ENCODE results near the gene EPB42. TPM values are rescaled to one million over a fixed set of nuclear protein-coding genes. Genes with fewer than 3 reads are reported as not detected.

Gene EPB42
- total RNA-seq, 1 experiment from 2014 or later = not detected

DNA sequence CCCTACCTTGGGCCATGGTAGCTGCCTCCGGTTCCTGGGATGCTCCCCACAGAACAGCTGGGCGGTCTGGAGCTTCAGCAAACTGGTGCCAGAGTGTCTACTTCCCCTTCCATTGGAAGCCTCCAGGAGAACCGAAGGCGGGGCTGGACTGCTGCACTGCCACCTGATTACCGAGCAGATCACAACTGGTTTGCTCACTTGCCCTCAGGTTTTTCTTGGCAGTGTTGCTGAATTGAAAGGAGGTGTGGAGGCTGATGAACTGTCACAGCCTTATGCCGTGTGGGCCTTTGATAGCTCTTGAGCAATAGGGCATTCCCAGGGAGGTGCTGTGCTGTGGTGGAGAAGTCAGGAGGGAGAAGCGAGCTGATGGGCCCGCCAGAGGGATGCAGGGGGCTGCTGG lies 46.0 kb upstream of the EPB42 start, which contains the start of gene TGM5:
TSS of gene TGM5 (minus strand) at position 95 of the 400 bp plus-strand sequence. CDS start at position 16, 79 bp downstream.
- no peak within 1 kb of the TSS for H3T11ph ChIP-seq (ENCODE audit: low read length)
- no peak within 1 kb of the TSS for H3K9ac ChIP-seq (ENCODE audit: extremely low read depth, insufficient read length, low read length)
- no peak within 1 kb of the TSS for H2AK5ac ChIP-seq (ENCODE audit: insufficient read length, low read length)
- H4K5ac ChIP-seq (ENCODE audit: insufficient read length, low read depth, low read length) = no peak within 1 kb of the TSS
- TF ChIP-seq, protein P1, sequence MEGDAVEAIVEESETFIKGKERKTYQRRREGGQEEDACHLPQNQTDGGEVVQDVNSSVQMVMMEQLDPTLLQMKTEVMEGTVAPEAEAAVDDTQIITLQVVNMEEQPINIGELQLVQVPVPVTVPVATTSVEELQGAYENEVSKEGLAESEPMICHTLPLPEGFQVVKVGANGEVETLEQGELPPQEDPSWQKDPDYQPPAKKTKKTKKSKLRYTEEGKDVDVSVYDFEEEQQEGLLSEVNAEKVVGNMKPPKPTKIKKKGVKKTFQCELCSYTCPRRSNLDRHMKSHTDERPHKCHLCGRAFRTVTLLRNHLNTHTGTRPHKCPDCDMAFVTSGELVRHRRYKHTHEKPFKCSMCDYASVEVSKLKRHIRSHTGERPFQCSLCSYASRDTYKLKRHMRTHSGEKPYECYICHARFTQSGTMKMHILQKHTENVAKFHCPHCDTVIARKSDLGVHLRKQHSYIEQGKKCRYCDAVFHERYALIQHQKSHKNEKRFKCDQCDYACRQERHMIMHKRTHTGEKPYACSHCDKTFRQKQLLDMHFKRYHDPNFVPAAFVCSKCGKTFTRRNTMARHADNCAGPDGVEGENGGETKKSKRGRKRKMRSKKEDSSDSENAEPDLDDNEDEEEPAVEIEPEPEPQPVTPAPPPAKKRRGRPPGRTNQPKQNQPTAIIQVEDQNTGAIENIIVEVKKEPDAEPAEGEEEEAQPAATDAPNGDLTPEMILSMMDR (conservative IDR thresholded peaks at IDR 0.05) = no peak
- no peak within 1 kb of the TSS for H3K23ac ChIP-seq (ENCODE audit: insufficient read length, low read depth, low read length)
- H3K4me3 Mint-ChIP-seq = no peak within 1 kb of the TSS
- H3K79me2 ChIP-seq (ENCODE audit: insufficient read depth, low read length) = no peaks in the 10 kb centered on the region
- no peak within 1 kb of the TSS for H2BK5ac ChIP-seq (ENCODE audit: insufficient read length, low read length)
- H3K27ac ChIP-seq (ENCODE audit: insufficient read length, low read depth, low read length) = no peak within 1 kb of the TSS
- H3K18ac ChIP-seq (ENCODE audit: insufficient read length, low read depth, low read length) = no peak within 1 kb of the TSS
- H3K4ac ChIP-seq (ENCODE audit: low read depth, low read length) = no peak within 1 kb of the TSS
- no peak for DNase-seq
- no peaks in the 10 kb centered on the region for H3K79me1 ChIP-seq (ENCODE audit: insufficient read depth, low read depth, low read length, poor library complexity, severe bottlenecking)
- H3K4me2 ChIP-seq (ENCODE audit: insufficient read depth, insufficient read length, low read length) = no peak within 1 kb of the TSS
- no peak within 1 kb of the TSS for H2AFZ ChIP-seq (ENCODE audit: low read length)
- no peak within 1 kb of the TSS for H2BK20ac ChIP-seq (ENCODE audit: low read depth, low read length, poor library complexity, severe bottlenecking)
- no peak within 1 kb of the TSS for H2BK15ac ChIP-seq (ENCODE audit: low read depth, low read length)
- no peak within 1 kb of the TSS for H2BK120ac ChIP-seq (ENCODE audit: low read depth, low read length, poor library complexity, severe bottlenecking)
- H3K9me3 Mint-ChIP-seq = no peaks in the 10 kb centered on the region
- no peak within 1 kb of the TSS for H3K27ac Mint-ChIP-seq
- no CpG with 5 or more reads among the region's 8 CpGs for WGBS (ENCODE audit: extremely low coverage, insufficient read length, low lambda C conversion rate)
- H3K27me3 ChIP-seq (ENCODE audit: insufficient read depth, low read length) = no peaks in the 10 kb centered on the region
- H3K23me2 ChIP-seq (ENCODE audit: insufficient read length, low read depth, low read length, poor library complexity, severe bottlenecking) = no peaks in the 10 kb centered on the region
- peaks cover 20% of the 10 kb centered on the region for H3K27me3 Mint-ChIP-seq (ENCODE audit: low read depth)
- no peaks in the 10 kb centered on the region for H3K4me1 Mint-ChIP-seq
- no peak within 1 kb of the TSS for H4K91ac ChIP-seq (ENCODE audit: insufficient read length, low read depth, low read length)
- no peaks in the 10 kb centered on the region for H3K4me1 ChIP-seq (ENCODE audit: insufficient read depth, low read length)
- H2BK12ac ChIP-seq (ENCODE audit: insufficient read length, low read depth, low read length) = peak within 1 kb of the TSS; percentile 14
- H3K36me3 Mint-ChIP-seq (ENCODE audit: insufficient read depth in 1 of 3, low read depth in 3 of 3) = no peaks in the 10 kb centered on the region
- H4K20me1 ChIP-seq (ENCODE audit: control insufficient read depth, insufficient read depth, insufficient read length) = no peaks in the 10 kb centered on the region
- no peak within 1 kb of the TSS for H3K56ac ChIP-seq (ENCODE audit: insufficient read length, low read depth, low read length)
- no peak within 1 kb of the TSS for H4K8ac ChIP-seq (replicated peaks; ENCODE audit: insufficient read length, low read depth, low read length)
- no peak within 1 kb of the TSS for H3K14ac ChIP-seq (ENCODE audit: insufficient read depth, low read length)
- H3K9me3 ChIP-seq (ENCODE audit: control insufficient read depth, low read depth, low read length) = no peaks in the 10 kb centered on the region
